Measurements from ENCODE around the gene FANCB.

GRCh38 chrX:14903891-14904290 is 31.0 kb upstream of the FANCB start:
- TF ChIP-seq POLR2A (IDR thresholded peaks at IDR 0.05) (no peak), EP300 (IDR thresholded peaks at IDR 0.05) (no peak)

All from ovary (tissue), 1 donor.